Measurements from ENCODE around the gene BTBD2. TPM values are rescaled to one million over a fixed set of nuclear protein-coding genes. Genes with fewer than 3 reads are reported as not detected.

The BTBD2 gene
- polyA plus RNA-seq, 1 donor (not counting 4 experiments of a cell fraction or from before 2014, with no cell fraction given) = 22.3 TPM

DNA sequence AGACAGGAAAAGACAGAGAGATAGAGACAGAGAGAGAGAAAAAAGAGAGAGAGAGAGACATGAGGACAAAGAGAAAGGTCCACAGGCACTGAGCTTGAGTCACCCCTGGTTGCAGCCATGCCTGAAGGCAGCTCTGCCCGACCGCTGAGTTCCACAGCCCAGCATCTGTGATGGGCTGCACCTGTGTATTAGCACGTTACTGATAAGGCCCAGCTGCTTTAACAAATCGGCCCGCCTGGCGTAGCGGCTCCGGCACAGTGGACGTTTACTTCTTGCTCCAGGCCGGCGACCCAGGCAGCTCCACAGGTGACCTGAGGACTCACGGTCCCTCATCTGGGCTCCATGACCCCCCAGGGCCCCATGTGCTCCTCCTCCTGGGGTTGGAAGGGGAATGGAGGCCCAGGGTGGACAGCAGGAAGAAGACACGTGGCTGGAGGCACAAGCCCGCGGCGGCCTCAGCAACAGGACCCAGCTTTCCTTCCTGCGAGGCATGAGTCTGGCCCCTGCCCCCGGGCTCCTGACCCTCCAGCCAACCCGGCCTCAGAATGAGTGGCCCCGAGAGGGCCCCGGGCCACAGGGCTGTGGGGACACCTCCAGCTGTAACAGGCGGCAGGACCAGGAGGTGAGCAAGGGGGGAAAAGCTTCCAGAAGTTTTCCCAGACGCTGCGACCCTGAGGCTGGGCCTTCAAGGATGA, 78.5 kb downstream of the BTBD2 start:
- dilution Hi-C loops (cut with MboI; ENCODE audit: extremely low pct_ligation_motif_present, low sequenced_read_pairs) = no loop called here
- Histone ChIP-seq H3K79me2 (ENCODE audit: control insufficient read depth, insufficient read depth, low read length) (peaks cover 7% of the 10 kb centered on the region), H3K4me3 (ENCODE audit: control insufficient read depth in 2 of 3, extremely low read depth in 1 of 3, insufficient read depth in 2 of 3, low read depth in 1 of 3, low read length in 3 of 3) (no peak overlapping the region), H3K9me3 (ENCODE audit: control insufficient read depth, low read depth, low read length) (no peaks in the 10 kb centered on the region), H3K4me1 (ENCODE audit: control insufficient read depth, extremely low read depth, insufficient read depth, low read length) (peaks cover 11% of the 10 kb centered on the region), H3K27ac (ENCODE audit: control insufficient read depth, insufficient read depth, low read length) (no peak overlapping the region), H3K9ac (ENCODE audit: control insufficient read depth, extremely low read depth, insufficient read depth, low read length) (no peak overlapping the region), H3K9me1 (ENCODE audit: control insufficient read depth, extremely low read depth, insufficient read depth, low read length) (no peaks in the 10 kb centered on the region), H3K4me2 (ENCODE audit: control insufficient read depth, extremely low read depth, insufficient read depth, low read depth, low read length) (no peak overlapping the region), H3K27me3 (ENCODE audit: control insufficient read depth, extremely low read depth, insufficient read depth, low read length) (no peaks in the 10 kb centered on the region), H4K20me1 (ENCODE audit: control insufficient read depth, extremely low read depth, insufficient read depth, low read length) (no peaks in the 10 kb centered on the region), H2AFZ (ENCODE audit: control insufficient read depth, low read length) (no peak overlapping the region), H3K36me3 (ENCODE audit: control insufficient read depth in 2 of 2, extremely low read depth in 1 of 2, insufficient read depth in 2 of 2, low read length in 2 of 2) (no peaks in the 10 kb centered on the region)
- DNase-seq (ENCODE audit: low read depth, low spot score) (no peak), FAIRE-seq (no peak)
- no peak for TF ChIP-seq EZH2 (IDR thresholded peaks at IDR 0.05; ENCODE audit: low read length)
- TF ChIP-seq, protein P1, sequence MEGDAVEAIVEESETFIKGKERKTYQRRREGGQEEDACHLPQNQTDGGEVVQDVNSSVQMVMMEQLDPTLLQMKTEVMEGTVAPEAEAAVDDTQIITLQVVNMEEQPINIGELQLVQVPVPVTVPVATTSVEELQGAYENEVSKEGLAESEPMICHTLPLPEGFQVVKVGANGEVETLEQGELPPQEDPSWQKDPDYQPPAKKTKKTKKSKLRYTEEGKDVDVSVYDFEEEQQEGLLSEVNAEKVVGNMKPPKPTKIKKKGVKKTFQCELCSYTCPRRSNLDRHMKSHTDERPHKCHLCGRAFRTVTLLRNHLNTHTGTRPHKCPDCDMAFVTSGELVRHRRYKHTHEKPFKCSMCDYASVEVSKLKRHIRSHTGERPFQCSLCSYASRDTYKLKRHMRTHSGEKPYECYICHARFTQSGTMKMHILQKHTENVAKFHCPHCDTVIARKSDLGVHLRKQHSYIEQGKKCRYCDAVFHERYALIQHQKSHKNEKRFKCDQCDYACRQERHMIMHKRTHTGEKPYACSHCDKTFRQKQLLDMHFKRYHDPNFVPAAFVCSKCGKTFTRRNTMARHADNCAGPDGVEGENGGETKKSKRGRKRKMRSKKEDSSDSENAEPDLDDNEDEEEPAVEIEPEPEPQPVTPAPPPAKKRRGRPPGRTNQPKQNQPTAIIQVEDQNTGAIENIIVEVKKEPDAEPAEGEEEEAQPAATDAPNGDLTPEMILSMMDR (optimal IDR thresholded peaks at IDR 0.05 in 1 of 3, IDR thresholded peaks at IDR 0.05 in 1 of 3, conservative IDR thresholded peaks at IDR 0.05 in 1 of 3; ENCODE audit: extremely low read depth in 1 of 3, insufficient read depth in 2 of 3, low read length in 3 of 3) = no peak

DNA sequence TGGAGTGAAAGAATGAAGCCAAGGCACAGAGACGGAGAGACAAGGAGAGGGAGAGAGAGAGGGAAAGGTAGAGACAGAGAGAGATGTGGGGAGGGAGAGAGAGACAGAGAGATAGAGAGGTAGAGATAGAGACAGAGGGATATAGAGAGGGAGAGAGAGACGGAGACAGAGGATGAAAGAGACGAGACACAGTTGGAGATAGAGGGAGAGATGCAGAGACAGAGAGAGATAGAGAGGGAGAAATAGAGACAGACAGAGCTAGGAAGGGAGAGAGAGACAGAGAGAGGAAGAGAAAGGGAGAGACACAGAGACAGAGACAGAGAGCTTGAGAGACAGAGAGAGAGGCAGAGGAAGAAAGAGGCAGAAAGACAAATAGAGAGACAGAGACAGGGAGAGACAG, 79.1 kb downstream of the BTBD2 start:
- H3K4me2 ChIP-seq (ENCODE audit: control insufficient read depth, extremely low read depth, insufficient read depth, low read depth, low read length) = no peak overlapping the region
- H3K27ac ChIP-seq (ENCODE audit: control insufficient read depth, insufficient read depth, low read length) = no peak overlapping the region
- H3K4me3 ChIP-seq (ENCODE audit: control insufficient read depth in 2 of 3, extremely low read depth in 1 of 3, insufficient read depth in 2 of 3, low read depth in 1 of 3, low read length in 3 of 3) = no peak overlapping the region
- no peak overlapping the region for H2AFZ ChIP-seq (ENCODE audit: control insufficient read depth, low read length)
- H3K9me3 ChIP-seq (ENCODE audit: control insufficient read depth, low read depth, low read length) = peaks cover 4% of the 10 kb centered on the region
- dilution Hi-C loops (cut with MboI; ENCODE audit: extremely low pct_ligation_motif_present, low sequenced_read_pairs) = no loop called here
- no peak for DNase-seq (ENCODE audit: low read depth, low spot score)
- TF ChIP-seq, protein P1 (optimal IDR thresholded peaks at IDR 0.05 in 1 of 3, IDR thresholded peaks at IDR 0.05 in 1 of 3, conservative IDR thresholded peaks at IDR 0.05 in 1 of 3; ENCODE audit: extremely low read depth in 1 of 3, insufficient read depth in 2 of 3, low read length in 3 of 3) = no peak
- TF ChIP-seq EZH2 (IDR thresholded peaks at IDR 0.05; ENCODE audit: low read length) = no peak
- H3K9ac ChIP-seq (ENCODE audit: control insufficient read depth, extremely low read depth, insufficient read depth, low read length) = no peak overlapping the region
- peaks cover under 1% of the 10 kb centered on the region for H3K79me2 ChIP-seq (ENCODE audit: control insufficient read depth, insufficient read depth, low read length)
- peaks cover 11% of the 10 kb centered on the region for H3K4me1 ChIP-seq (ENCODE audit: control insufficient read depth, extremely low read depth, insufficient read depth, low read length)
- no peaks in the 10 kb centered on the region for H3K9me1 ChIP-seq (ENCODE audit: control insufficient read depth, extremely low read depth, insufficient read depth, low read length)
- no peak for FAIRE-seq
- H4K20me1 ChIP-seq (ENCODE audit: control insufficient read depth, extremely low read depth, insufficient read depth, low read length) = no peaks in the 10 kb centered on the region
- no peaks in the 10 kb centered on the region for H3K36me3 ChIP-seq (ENCODE audit: control insufficient read depth in 2 of 2, extremely low read depth in 1 of 2, insufficient read depth in 2 of 2, low read length in 2 of 2)
- no peaks in the 10 kb centered on the region for H3K27me3 ChIP-seq (ENCODE audit: control insufficient read depth, extremely low read depth, insufficient read depth, low read length)
